Transverse colon (tissue), 3 donors: ENCODE results near the gene RPS6KC1.

ENCODE experiments used
- CTCF ChIP-seq, 5 experiments: fragments of 200-600 bp in 3 of 5; fragments of 450-650 bp in 2 of 5; sonication (generic) in 3 of 5; IDR thresholded peaks; 1 replicate in 2 of 5; 2 replicates in 3 of 5; pipeline ENCODE4 v1.5.1; 2016 to 2017; ENCODE audit warnings: antibody characterized with exemption in 5 of 5, inconsistent platforms in 3 of 5, mild to moderate bottlenecking in 2 of 5, moderate library complexity in 1 of 5
- POLR2A ChIP-seq: fragments of 450-650 bp; IDR thresholded peaks from one replicate; pipeline ENCODE4 v1.6.1; 2016; ENCODE audit warnings: antibody characterized with exemption, mild to moderate bottlenecking, moderate library complexity

GRCh38 chr1:213148905-213149304, 97.9 kb downstream of the RPS6KC1 start:
- no peak for TF ChIP-seq CTCF (IDR thresholded peaks at IDR 0.05)
- TF ChIP-seq POLR2A: no peak
